ENCODE results near the gene PAFAH1B2.

The PAFAH1B2 gene

GRCh38 chr11:117171007-117171403 lies 26.9 kb downstream of the PAFAH1B2 start:
- DNase-seq: no peak
- Mint-ChIP-seq H3K4me1 (ENCODE audit: low read depth in 2 of 2) (peaks cover 2 to 10% of the 10 kb centered on the region in 2 donors), H3K4me3 (no peak overlapping the region), H3K27me3 (no peaks in the 10 kb centered on the region), H3K36me3 (ENCODE audit: insufficient read depth) (peaks cover 44% of the 10 kb centered on the region), H3K27ac (peak overlapping the region in 1 of 2 donors; percentile 44), H3K9me3 (no peaks in the 10 kb centered on the region)
- no peak for ATAC-seq (replicated peaks)

- H3K4me3 Mint-ChIP-seq: no peak overlapping the region
- H3K27ac Mint-ChIP-seq: peak overlapping the region; percentile 28 to 44
- ATAC-seq (replicated peaks) (no peak), DNase-seq (no peak)
- H3K36me3 Mint-ChIP-seq (ENCODE audit: insufficient read depth): peaks cover 44% of the 10 kb centered on the region
- no peaks in the 10 kb centered on the region for H3K9me3 Mint-ChIP-seq
- H3K4me1 Mint-ChIP-seq (ENCODE audit: low read depth in 2 of 2): peaks cover 2 to 9% of the 10 kb centered on the region in 2 donors
- no peaks in the 10 kb centered on the region for H3K27me3 Mint-ChIP-seq
Observed at GRCh38 chr11:117171404-117172061, 27.4 kb downstream of the PAFAH1B2 start.

- Mint-ChIP-seq H3K27me3 (no peaks in the 10 kb centered on the region), H3K36me3 (ENCODE audit: insufficient read depth) (peaks cover 33% of the 10 kb centered on the region), H3K9me3 (no peaks in the 10 kb centered on the region), H3K27ac (peak overlapping the region; percentile 57 to 83), H3K4me1 (ENCODE audit: low read depth in 2 of 2) (peaks cover 2 to 6% of the 10 kb centered on the region in 2 donors), H3K4me3 (no peak overlapping the region)
- no peak for ATAC-seq (replicated peaks)
- DNase-seq: no peak
Observed at GRCh38 chr11:117172724-117173421, 28.8 kb downstream of the PAFAH1B2 start.

GRCh38 chr11:117175104-117175503 lies 31.0 kb downstream of the PAFAH1B2 start:
- DNase-seq: no peak
- Mint-ChIP-seq H3K27ac (no peak overlapping the region), H3K27me3 (no peaks in the 10 kb centered on the region), H3K36me3 (ENCODE audit: insufficient read depth) (peaks cover 23% of the 10 kb centered on the region), H3K4me1 (ENCODE audit: low read depth in 2 of 2) (peaks cover 13 to 21% of the 10 kb centered on the region in 2 donors), H3K9me3 (no peaks in the 10 kb centered on the region), H3K4me3 (no peak overlapping the region)
- ATAC-seq (replicated peaks): no peak

- no peaks in the 10 kb centered on the region for H3K9me3 Mint-ChIP-seq
- H3K27ac Mint-ChIP-seq: no peak overlapping the region
Observed at GRCh38 chr11:117175781-117176180, 31.7 kb downstream of the PAFAH1B2 start.

GRCh38 chr11:117176186-117176585 lies 32.1 kb downstream of the PAFAH1B2 start:
- H3K9me3 Mint-ChIP-seq: no peaks in the 10 kb centered on the region
- DNase-seq (no peak), ATAC-seq (replicated peaks) (no peak)
- no peaks in the 10 kb centered on the region for H3K27me3 Mint-ChIP-seq
- no peak overlapping the region for H3K27ac Mint-ChIP-seq
- H3K4me3 Mint-ChIP-seq: no peak overlapping the region
- peaks cover 23 to 29% of the 10 kb centered on the region in 2 donors for H3K4me1 Mint-ChIP-seq (ENCODE audit: low read depth in 2 of 2)
- peaks cover 27% of the 10 kb centered on the region for H3K36me3 Mint-ChIP-seq (ENCODE audit: insufficient read depth)

More at GRCh38 chr11:117175781-117176180, 31.7 kb downstream of the PAFAH1B2 start:
- ATAC-seq (replicated peaks) (no peak), DNase-seq (no peak)
- Mint-ChIP-seq H3K27me3 (no peaks in the 10 kb centered on the region), H3K4me1 (ENCODE audit: low read depth in 2 of 2) (peaks cover 19 to 25% of the 10 kb centered on the region in 2 donors), H3K36me3 (ENCODE audit: insufficient read depth) (peaks cover 26% of the 10 kb centered on the region), H3K4me3 (no peak overlapping the region)

GRCh38 chr11:117177534-117178209 lies 33.6 kb downstream of the PAFAH1B2 start:
- Mint-ChIP-seq H3K36me3 (ENCODE audit: insufficient read depth) (peaks cover 25% of the 10 kb centered on the region), H3K27ac (peak overlapping the region; percentile 92 to 93), H3K4me3 (peak overlapping the region; percentile 89 to 91), H3K27me3 (no peaks in the 10 kb centered on the region), H3K9me3 (no peaks in the 10 kb centered on the region), H3K4me1 (ENCODE audit: low read depth in 2 of 2) (peaks cover 24 to 31% of the 10 kb centered on the region in 2 donors)
- ATAC-seq (replicated peaks) (no peak), DNase-seq (no peak)

GRCh38 chr11:117178210-117179034 lies 34.3 kb downstream of the PAFAH1B2 start, which contains the start of gene SIDT2:
TSS of gene SIDT2 (plus strand) at chr11:117178743. CDS start at chr11:117179264, 521 bp downstream.
- Mint-ChIP-seq H3K9me3 (no peaks in the 10 kb centered on the region), H3K4me3 (peak within 1 kb of the TSS; percentile 89 to 91), H3K4me1 (ENCODE audit: low read depth in 2 of 2) (peaks cover 23 to 30% of the 10 kb centered on the region in 2 donors), H3K27ac (peak within 1 kb of the TSS; percentile 92 to 93), H3K27me3 (no peaks in the 10 kb centered on the region), H3K36me3 (ENCODE audit: insufficient read depth) (peaks cover 22% of the 10 kb centered on the region)
- peak; percentile 92 for ATAC-seq (replicated peaks)
- DNase-seq: peak; percentile 82

GRCh38 chr11:117179048-117179999 lies 35.2 kb downstream of the PAFAH1B2 start:
- H3K9me3 Mint-ChIP-seq: no peaks in the 10 kb centered on the region
- H3K27me3 Mint-ChIP-seq: no peaks in the 10 kb centered on the region
- ATAC-seq (replicated peaks): peak; percentile 67
- peaks cover 25% of the 10 kb centered on the region for H3K36me3 Mint-ChIP-seq (ENCODE audit: insufficient read depth)
- DNase-seq: peak; percentile 51 to 60 (median 55)
- H3K4me3 Mint-ChIP-seq: peak overlapping the region; percentile 89 to 91
- H3K4me1 Mint-ChIP-seq (ENCODE audit: low read depth in 2 of 2): peaks cover 22 to 28% of the 10 kb centered on the region in 2 donors
- peak overlapping the region; percentile 92 to 93 for H3K27ac Mint-ChIP-seq

GRCh38 chr11:117180020-117180419 lies 35.9 kb downstream of the PAFAH1B2 start:
- peaks cover 22 to 28% of the 10 kb centered on the region in 2 donors for H3K4me1 Mint-ChIP-seq (ENCODE audit: low read depth in 2 of 2)
- H3K9me3 Mint-ChIP-seq: no peaks in the 10 kb centered on the region
- H3K36me3 Mint-ChIP-seq (ENCODE audit: insufficient read depth): peaks cover 30% of the 10 kb centered on the region
- peak overlapping the region; percentile 89 to 91 for H3K4me3 Mint-ChIP-seq
- peak overlapping the region; percentile 92 to 93 for H3K27ac Mint-ChIP-seq
- ATAC-seq (replicated peaks) (no peak), DNase-seq (no peak)
- no peaks in the 10 kb centered on the region for H3K27me3 Mint-ChIP-seq

- H3K4me1 Mint-ChIP-seq (ENCODE audit: low read depth in 2 of 2): peaks cover 22 to 28% of the 10 kb centered on the region in 2 donors
- no peaks in the 10 kb centered on the region for H3K27me3 Mint-ChIP-seq
- H3K36me3 Mint-ChIP-seq (ENCODE audit: insufficient read depth): peaks cover 34% of the 10 kb centered on the region
- peak overlapping the region in 1 of 2 donors; percentile 93 for H3K27ac Mint-ChIP-seq
- no peaks in the 10 kb centered on the region for H3K9me3 Mint-ChIP-seq
- peak; percentile 43 to 53 (median 53) for DNase-seq
- peak overlapping the region; percentile 89 to 91 for H3K4me3 Mint-ChIP-seq
- ATAC-seq (replicated peaks): peak; percentile 39
Observed at GRCh38 chr11:117180661-117181585, 36.8 kb downstream of the PAFAH1B2 start.
